GM13977 (cell line): ENCODE measurements around the gene SMO.
"Not testable (repeated sequence)": the region's sequence is repeated elsewhere in the genome, so short reads cannot be mapped to it uniquely, and the experiment has no call there.

Experiments used
- DNase-seq: peaks from one replicate; pipeline ENCODE4 v3.0.0; 2012; ENCODE audit warnings: low spot score
- in situ Hi-C: fragments of 300-500 bp; cut with MboI; formaldehyde crosslinking; loops from one replicate; pipeline ENCODE4 v1.12.0; 2022; ENCODE audit warnings: low sequenced_read_pairs, low pct_unique_long_range_greater_than_20kb, mixed read lengths, inconsistent platforms; ENCODE audit not compliant: unreplicated experiment
- TF ChIP-seq, protein P1 (sequence below): IDR thresholded peaks from 2 replicates; pipeline ENCODE4 v1.5.1; 2012; ENCODE audit warnings: mild to moderate bottlenecking, control low read depth; ENCODE audit not compliant: insufficient read depth; ENCODE audit errors: extremely low read depth, missing control alignments

The SMO gene

DNA sequence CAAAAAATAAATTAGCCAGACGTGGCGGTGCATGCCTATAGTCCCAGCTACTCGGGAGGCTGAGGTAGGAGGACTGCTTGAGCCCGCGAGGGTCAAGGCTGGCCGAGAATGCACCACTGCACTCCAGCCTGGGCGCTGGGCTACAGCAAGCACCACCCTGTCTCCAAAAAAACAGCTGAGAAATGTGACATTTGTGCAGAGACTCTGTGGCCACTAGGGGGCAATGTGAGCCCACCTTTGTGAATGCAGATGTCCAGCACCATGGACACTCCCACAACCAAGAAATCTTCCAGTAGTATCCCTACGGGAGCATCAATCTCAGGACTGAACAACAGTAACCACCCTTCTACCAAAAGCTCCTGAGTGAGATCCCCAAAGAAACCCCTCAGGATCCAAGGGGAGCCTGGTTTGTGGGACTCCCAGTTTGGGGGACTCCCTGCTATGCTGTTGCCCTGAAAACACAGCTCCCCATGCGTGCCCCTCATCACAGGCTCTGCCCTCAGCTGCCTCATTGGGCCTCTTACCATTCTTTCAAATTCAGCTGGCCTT, 30.2 kb downstream of the SMO start:
- TF ChIP-seq, protein P1, sequence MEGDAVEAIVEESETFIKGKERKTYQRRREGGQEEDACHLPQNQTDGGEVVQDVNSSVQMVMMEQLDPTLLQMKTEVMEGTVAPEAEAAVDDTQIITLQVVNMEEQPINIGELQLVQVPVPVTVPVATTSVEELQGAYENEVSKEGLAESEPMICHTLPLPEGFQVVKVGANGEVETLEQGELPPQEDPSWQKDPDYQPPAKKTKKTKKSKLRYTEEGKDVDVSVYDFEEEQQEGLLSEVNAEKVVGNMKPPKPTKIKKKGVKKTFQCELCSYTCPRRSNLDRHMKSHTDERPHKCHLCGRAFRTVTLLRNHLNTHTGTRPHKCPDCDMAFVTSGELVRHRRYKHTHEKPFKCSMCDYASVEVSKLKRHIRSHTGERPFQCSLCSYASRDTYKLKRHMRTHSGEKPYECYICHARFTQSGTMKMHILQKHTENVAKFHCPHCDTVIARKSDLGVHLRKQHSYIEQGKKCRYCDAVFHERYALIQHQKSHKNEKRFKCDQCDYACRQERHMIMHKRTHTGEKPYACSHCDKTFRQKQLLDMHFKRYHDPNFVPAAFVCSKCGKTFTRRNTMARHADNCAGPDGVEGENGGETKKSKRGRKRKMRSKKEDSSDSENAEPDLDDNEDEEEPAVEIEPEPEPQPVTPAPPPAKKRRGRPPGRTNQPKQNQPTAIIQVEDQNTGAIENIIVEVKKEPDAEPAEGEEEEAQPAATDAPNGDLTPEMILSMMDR = peak; percentile 91
- DNase-seq = peak; percentile 82
- in situ Hi-C loops = loop anchor here (25.0 kb wide), 1 partner anchor 244 kb away; no protein-coding TSS in a partner anchor

DNA sequence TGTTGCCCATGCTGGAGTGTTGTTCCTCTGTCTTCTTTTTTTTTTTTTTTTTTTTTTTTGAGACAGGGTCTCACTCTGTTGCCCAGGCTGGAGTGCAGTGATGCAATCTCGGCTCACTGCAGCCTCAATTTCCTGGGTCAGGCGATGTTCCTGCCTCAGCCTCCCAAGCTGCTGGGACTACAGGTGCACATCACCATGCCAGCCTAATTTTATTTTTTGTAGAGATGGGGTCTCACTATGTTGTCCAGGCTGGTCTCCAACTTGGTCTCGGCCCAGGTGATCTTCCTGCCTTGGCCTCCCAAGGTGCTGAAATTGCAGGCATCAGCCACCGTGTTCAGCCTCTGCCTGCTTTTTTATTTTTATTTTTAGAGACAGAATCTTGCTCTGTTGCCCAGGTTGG, 30.7 kb downstream of the SMO start:
- in situ Hi-C loops = loop anchor here (25.0 kb wide), 1 partner anchor 243 kb away; no protein-coding TSS in a partner anchor
- DNase-seq = not testable (repeated sequence)

DNA sequence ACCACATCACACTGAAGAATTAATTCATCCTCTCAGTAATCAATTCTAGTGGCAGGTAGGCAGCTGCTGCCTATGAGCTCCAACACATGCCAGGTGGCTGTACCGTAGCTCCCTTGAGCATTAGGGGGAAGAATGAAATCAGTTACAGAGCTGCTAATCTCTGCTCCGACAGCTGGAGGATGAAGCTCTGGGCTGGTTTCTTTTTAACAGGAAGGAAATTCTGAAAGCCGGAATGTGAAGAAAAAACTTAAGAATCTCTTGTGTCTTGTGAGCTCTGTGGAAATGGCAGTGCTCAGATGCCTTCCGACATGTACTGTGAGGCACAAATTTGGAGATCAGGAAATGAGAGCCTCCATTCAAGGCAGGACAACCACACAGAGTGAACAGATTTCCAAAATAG, 33.6 kb downstream of the SMO start:
- TF ChIP-seq, protein P1 = no peak
- DNase-seq = no peak
- in situ Hi-C loops = loop anchor here (10.0 to 25.0 kb wide), 2 partner anchors 53 to 240 kb away; no protein-coding TSS in a partner anchor

DNA sequence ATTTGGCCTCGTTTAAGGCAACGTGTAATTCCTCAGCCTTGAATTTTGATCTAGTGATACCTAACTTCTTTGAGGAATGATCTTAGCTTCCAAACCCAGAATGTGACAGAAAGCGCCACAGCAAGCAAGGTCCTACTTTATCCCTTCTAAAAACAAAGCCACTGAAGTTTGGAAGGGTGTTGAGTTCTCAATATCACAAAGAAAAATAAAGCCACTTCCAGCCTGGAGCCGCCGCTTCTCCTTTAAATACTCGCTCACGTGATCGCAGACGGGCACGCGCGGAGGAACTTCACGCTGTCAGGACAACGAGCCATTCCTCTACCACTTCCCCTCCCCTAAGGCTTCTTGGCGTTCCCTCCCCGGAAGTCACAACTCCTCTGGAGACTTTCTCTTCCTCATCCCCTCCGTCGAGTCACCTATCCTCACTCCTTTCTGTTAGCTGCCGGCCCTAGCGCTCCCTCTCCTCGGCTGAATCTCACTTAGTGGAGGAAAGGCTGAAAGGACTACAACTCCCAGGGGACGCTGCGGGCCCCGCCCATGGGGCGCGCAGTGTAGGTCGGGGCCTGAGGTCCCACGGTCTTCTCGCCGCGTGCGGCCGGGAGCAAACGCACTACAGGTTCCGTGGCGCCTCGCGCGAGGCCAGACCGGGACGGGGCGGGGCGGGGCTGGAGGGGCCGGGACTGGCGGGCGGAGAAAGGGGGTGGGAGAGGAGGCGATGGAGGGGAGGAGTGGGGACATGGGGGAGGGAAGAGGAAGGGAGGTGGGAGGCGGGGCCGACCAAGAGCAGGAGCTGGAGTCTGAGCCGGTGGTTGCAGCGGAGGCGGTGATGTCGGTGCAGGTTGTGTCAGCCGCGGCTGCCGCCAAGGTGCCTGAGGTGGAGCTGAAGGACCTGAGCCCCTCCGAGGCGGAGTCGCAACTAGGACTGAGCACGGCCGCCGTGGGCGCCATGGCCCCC, 36.1 kb downstream of the SMO start, which contains the start of gene AHCYL2:
AHCYL2 (plus strand) TSS at position 780 of the 955 bp plus-strand sequence.
- TF ChIP-seq, protein P1 = no peak
- in situ Hi-C loops = loop anchor here (10.0 to 25.0 kb wide), 2 partner anchors 50 to 238 kb away; no protein-coding TSS in a partner anchor
- DNase-seq = peak; percentile 94

DNA sequence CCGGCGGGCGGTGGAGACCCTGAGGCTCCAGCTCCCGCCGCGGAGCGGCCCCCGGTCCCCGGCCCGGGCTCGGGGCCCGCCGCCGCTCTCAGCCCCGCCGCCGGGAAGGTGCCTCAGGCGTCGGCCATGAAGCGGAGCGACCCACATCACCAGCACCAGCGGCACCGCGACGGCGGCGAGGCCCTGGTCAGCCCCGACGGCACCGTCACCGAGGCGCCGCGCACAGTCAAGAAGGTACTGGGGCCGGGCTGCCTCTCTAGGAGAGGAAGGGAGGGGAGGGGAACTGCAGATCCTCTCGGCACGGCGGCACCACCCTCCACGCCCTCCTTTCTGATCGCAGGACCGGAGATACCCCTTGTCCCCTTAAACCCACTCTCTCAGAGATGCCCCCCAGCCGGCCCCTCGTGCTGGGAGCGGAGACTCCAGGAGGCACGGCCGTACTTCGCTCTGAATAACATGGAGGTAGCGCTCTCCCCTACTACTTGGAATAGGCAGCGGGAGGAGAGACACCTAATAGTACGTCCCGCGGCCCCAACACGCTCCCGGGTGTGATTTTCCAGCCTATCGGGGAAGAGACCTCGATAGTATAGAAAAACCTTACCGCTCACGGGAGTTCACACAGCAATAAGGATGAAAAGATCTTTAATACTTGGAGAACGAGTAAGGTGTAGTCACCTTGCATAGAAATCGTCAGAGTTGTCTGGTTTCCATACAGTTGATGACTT, 36.9 kb downstream of the SMO start:
- TF ChIP-seq, protein P1 = no peak

DNA sequence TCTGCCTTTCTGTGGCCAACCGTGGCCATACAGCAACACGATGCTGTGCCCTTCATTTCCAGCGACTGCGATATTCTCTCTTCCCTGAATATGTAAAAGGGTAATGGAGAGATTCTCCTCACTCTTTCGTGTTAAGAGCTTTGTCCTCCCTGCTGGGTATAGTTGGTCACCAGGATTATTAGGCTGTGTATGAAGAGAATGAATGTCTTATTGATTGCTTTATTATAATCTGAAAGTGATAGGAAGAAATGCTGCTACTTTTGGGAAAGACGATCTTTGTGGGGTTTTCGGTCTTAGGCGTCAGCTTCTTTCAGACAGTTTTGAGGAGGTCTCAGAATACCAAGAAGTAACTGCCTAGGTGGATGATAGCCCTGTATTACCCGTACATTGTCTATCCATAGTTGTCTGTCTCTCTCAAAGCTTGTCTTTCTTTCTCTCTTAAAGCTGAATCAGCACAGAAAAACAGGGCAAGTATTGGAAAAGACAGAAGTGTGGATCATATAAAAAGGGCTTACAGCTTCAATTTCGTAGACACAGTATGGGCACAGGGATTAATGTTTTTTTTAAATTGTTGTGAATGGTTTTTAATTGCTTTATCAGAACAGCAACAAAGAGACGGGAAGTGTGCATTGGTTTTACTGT, 37.6 kb downstream of the SMO start:
- in situ Hi-C loops = loop anchor here (10.0 kb wide), 1 partner anchor 49 kb away; no protein-coding TSS in a partner anchor
- TF ChIP-seq, protein P1 = no peak
- no peak for DNase-seq

More for the DNA sequence above, 36.9 kb downstream of the SMO start:
- in situ Hi-C loops = loop anchor here (10.0 kb wide), 1 partner anchor 49 kb away; no protein-coding TSS in a partner anchor
- peak; percentile 51 for DNase-seq
